ENCODE measurements around the gene DDAH1.

DDAH1 gene

GRCh38 chr1:85279458-85280080 lies 185.4 kb downstream of the DDAH1 start:
- Histone ChIP-seq H3K27me3 (ENCODE audit: insufficient read depth, low read length, poor library complexity, severe bottlenecking) (peaks cover 5% of the 10 kb centered on the region), H3K4me3 (ENCODE audit: low read length, poor library complexity, severe bottlenecking) (no peak overlapping the region), H3F3A (ENCODE audit: low read depth) (no peaks in the 10 kb centered on the region), H3K79me2 (ENCODE audit: insufficient read depth, low read length) (peaks cover 17% of the 10 kb centered on the region), H3K4me2 (ENCODE audit: low read depth, low read length, poor library complexity, severe bottlenecking) (no peak overlapping the region), H3K9me2 (replicated peaks; ENCODE audit: low read depth, low read length) (no peaks in the 10 kb centered on the region), H2AFZ (ENCODE audit: low read length) (no peak overlapping the region), H3K4me1 (ENCODE audit: insufficient read depth, low read length, poor library complexity, severe bottlenecking) (peaks cover 13% of the 10 kb centered on the region), H3K36me3 (ENCODE audit: insufficient read depth, low read length) (no peaks in the 10 kb centered on the region), H3K9me3 (ENCODE audit: insufficient read depth, low read depth, low read length) (no peaks in the 10 kb centered on the region), H4K20me1 (ENCODE audit: insufficient read depth, low read length, poor library complexity, severe bottlenecking) (peaks cover 15% of the 10 kb centered on the region), H3K9ac (ENCODE audit: low read depth, low read length, poor library complexity, severe bottlenecking) (no peak overlapping the region)
- TF ChIP-seq CTCF (conservative IDR thresholded peaks at IDR 0.05; ENCODE audit: low read length) (no peak), EZH2phosphoT487 (IDR thresholded peaks at IDR 0.05; ENCODE audit: borderline replicate concordance) (no peak)

GRCh38 chr1:85278853-85279314 lies 186.1 kb downstream of the DDAH1 start:
- H3K4me3 ChIP-seq (ENCODE audit: low read length, poor library complexity, severe bottlenecking) = no peak overlapping the region
- H3K79me2 ChIP-seq (ENCODE audit: insufficient read depth, low read length) = peaks cover 24% of the 10 kb centered on the region
- H3K4me2 ChIP-seq (ENCODE audit: low read depth, low read length, poor library complexity, severe bottlenecking) = no peak overlapping the region
- no peak for TF ChIP-seq EZH2phosphoT487 (IDR thresholded peaks at IDR 0.05; ENCODE audit: borderline replicate concordance)
- no peak for TF ChIP-seq CTCF (conservative IDR thresholded peaks at IDR 0.05; ENCODE audit: low read length)
- H3K9ac ChIP-seq (ENCODE audit: low read depth, low read length, poor library complexity, severe bottlenecking) = no peak overlapping the region
- peaks cover 20% of the 10 kb centered on the region for H3K4me1 ChIP-seq (ENCODE audit: insufficient read depth, low read length, poor library complexity, severe bottlenecking)
- H3K36me3 ChIP-seq (ENCODE audit: insufficient read depth, low read length) = no peaks in the 10 kb centered on the region
- no peak overlapping the region for H2AFZ ChIP-seq (ENCODE audit: low read length)
- H3K27me3 ChIP-seq (ENCODE audit: insufficient read depth, low read length, poor library complexity, severe bottlenecking) = peaks cover 5% of the 10 kb centered on the region
- H3K9me2 ChIP-seq (replicated peaks; ENCODE audit: low read depth, low read length) = no peaks in the 10 kb centered on the region
- H3K9me3 ChIP-seq (ENCODE audit: insufficient read depth, low read depth, low read length) = no peaks in the 10 kb centered on the region
- H3F3A ChIP-seq (ENCODE audit: low read depth) = no peaks in the 10 kb centered on the region
- H4K20me1 ChIP-seq (ENCODE audit: insufficient read depth, low read length, poor library complexity, severe bottlenecking) = peaks cover 21% of the 10 kb centered on the region

- Histone ChIP-seq H3K27me3 (ENCODE audit: insufficient read depth, low read length, poor library complexity, severe bottlenecking) (peaks cover 5% of the 10 kb centered on the region), H3K9me3 (ENCODE audit: insufficient read depth, low read depth, low read length) (no peaks in the 10 kb centered on the region), H4K20me1 (ENCODE audit: insufficient read depth, low read length, poor library complexity, severe bottlenecking) (peaks cover 32% of the 10 kb centered on the region), H3K9me2 (replicated peaks; ENCODE audit: low read depth, low read length) (no peaks in the 10 kb centered on the region), H2AFZ (ENCODE audit: low read length) (no peak overlapping the region), H3K4me3 (ENCODE audit: low read length, poor library complexity, severe bottlenecking) (no peak overlapping the region), H3K79me2 (ENCODE audit: insufficient read depth, low read length) (peaks cover 35% of the 10 kb centered on the region), H3K36me3 (ENCODE audit: insufficient read depth, low read length) (no peaks in the 10 kb centered on the region), H3K9ac (ENCODE audit: low read depth, low read length, poor library complexity, severe bottlenecking) (no peak overlapping the region), H3F3A (ENCODE audit: low read depth) (no peaks in the 10 kb centered on the region), H3K4me1 (ENCODE audit: insufficient read depth, low read length, poor library complexity, severe bottlenecking) (peaks cover 28% of the 10 kb centered on the region), H3K4me2 (ENCODE audit: low read depth, low read length, poor library complexity, severe bottlenecking) (no peak overlapping the region)
- TF ChIP-seq EZH2phosphoT487 (IDR thresholded peaks at IDR 0.05; ENCODE audit: borderline replicate concordance) (no peak), CTCF (conservative IDR thresholded peaks at IDR 0.05; ENCODE audit: low read length) (no peak)
Observed at GRCh38 chr1:85277802-85278201, 187.2 kb downstream of the DDAH1 start.
